ENCODE data around the gene SLC52A3.
"Not testable (repeated sequence)": the region's sequence is repeated elsewhere in the genome, so short reads cannot be mapped to it uniquely, and the experiment has no call there.

SLC52A3 gene

DNA sequence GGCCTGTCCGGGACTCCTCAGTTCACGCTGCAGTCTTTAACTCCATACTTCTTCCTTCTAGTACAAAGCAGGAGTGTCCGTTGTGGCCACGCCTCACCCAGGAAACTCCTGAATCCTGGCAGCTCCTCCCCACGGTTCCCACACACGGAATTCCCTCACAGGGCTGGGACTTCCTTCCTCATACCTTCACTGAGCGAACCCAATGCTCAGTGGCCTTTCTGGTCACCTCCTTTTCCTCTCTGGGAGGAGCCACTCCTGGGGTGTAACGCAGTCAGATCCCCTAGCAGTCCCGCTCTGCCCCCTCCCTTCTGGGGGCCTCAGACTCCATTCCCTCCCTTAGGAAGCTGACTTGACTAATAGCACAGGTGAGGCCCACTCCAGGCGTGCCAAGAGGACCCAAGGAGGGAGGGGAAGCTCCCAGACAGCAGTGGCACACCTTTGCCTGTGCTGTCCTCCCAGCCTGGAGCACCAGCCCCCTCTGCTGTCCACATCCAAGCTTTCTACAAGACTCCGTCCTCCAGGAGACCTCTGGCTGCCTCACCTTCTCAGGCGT, at the start of gene SLC52A3:
TSS of gene SLC52A3 (minus strand) at position 75 of the 553 bp plus-strand sequence. CDS start 2,726 bp downstream, outside the sequence.
- no peak for DNase-seq (ENCODE audit: low read depth in 2 of 2)

DNA sequence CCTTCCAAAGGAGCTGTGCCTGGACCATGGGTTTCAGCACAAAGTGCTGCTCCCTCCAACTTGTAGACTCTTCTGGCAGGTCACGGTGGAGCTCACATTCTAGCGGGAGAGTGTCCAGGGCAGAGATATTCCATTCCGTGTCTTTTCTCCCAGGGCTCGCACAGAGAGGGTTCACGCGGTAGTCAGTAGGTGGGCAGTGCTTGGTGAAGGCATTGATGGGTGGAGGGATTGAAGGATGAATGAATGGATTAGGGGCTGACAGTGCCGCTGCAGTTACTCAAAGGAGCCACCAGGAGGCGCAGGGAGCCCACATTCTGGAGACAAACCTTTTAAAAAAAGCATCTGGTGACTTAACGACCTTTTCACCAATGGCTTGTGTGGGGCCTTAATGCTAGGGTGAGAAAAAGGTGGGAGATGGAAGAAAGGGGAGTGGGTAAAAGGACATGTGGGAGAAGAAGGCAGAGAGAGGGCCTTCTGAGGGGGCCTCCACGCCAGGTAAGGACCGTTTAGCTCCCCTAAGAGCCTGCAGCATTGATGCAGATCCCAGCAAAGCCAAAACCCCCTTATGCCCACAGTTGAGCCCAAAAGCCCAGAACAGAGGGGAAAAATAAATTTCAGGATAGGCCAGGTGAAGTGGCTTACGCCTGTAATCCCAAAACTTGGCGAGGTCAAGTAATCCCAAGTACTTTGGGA, 47.8 kb upstream of the SLC52A3 start:
- peak in 1 of 2 donors; percentile 43 for DNase-seq (ENCODE audit: low read depth in 2 of 2)

DNA sequence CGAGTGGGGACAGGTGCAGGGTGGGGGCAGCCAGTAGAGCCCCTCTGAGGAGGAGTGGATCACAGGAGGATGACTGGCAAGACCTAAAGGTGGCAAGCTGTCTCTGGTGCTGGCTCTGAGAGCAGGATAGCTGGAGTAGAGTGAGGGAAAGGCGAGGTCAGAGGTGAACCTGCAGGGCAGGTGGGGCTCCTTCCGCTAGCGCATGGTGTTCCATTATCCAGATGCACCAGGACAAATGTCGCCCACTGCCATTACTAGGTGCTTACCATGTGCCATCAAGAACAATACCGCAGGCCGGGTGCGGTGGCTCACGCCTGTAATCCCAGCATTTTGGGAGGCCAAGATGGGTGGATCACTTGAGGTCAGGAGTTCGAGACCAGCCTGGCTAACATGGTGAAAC, 46.9 kb upstream of the SLC52A3 start:
- DNase-seq (ENCODE audit: low read depth in 2 of 2), result no peak

DNA sequence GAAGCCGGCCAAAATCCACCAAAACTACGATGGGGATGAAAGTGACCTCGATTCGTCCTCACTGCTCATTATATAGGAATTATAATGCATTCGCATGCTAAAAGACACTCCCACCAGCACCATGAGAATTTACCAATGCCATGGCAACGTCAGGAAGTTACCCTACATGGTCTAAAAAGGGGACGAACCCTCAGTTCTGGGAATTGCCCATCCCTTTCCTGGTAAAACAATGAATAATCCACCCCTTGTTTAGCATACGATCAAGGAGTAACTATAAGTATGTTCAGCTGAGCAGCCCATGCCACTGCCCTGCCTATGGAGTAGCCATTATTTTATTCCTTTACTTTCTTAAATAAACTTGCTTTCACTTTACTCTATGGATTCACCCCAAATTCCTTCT, 45.1 kb upstream of the SLC52A3 start:
- DNase-seq (ENCODE audit: low read depth in 2 of 2), result no peak

DNA sequence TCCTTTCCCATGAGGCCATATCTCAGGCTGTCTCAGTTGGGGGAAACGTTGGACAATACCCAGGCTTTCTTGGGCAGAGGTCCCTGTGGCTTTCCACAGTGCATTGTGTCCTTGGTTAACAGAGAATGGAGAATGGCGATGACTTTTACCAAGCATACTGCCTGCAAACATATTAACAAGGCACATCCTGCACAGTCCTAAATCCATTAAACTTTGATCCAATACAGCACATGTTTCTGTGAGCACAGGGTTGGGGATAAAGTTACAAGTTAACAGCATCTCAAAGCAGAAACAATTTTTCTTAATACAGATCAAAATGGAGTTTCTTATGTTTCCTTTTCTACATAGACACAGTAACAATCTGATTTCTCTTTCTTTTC, 44.1 kb upstream of the SLC52A3 start:
- not testable (repeated sequence) for DNase-seq (ENCODE audit: low read depth in 2 of 2)

DNA sequence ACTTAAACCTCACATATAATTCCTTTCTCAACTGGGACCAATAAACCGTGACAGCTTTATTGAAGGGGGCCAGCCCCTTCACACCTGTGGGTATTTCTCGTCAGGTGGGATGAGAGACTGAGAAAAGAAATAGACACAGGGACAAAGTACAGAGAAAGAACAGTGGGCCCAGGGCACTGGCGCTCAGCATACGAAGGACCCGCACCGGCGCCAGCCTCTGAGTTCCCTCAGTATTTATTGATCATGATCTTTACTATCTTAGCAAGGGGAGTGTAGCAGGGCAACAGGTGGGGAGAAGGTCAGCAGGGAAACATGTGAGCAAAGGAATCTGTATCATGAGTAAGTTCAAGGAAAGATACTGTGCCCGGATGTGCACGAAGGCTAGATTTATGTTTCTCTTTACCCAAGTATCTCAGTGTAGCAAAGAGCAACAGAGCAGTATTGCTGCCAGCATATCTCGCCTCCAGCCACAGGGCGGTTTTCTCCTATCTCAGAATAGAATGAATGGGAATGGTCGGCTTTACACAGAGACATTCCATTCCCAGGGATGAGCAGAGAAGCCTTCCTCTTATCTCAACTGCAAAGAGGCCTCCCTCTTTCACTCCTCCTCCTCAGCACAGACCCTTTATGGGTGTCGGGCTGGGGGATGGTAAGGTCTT, 43.6 kb upstream of the SLC52A3 start:
- not testable (repeated sequence) for DNase-seq (ENCODE audit: low read depth in 2 of 2)

DNA sequence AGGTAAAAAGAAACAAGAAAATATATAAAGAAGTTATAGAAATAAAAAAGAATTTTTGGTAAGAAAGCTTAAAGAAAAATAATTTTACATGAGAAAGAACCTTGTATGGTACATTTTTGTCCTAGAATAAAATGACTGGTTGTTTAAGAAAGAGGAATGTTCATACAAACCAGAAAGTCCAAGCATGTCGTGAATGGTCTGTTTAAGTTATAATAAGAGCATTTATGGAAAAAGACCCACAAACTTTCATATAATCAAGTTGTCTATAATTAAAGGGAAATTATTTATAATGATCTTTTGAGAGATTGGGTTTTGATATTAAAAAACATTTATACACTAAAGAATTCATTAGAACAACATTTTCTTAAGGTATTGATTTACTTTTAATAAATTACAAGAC, 37.4 kb upstream of the SLC52A3 start:
- no peak for DNase-seq (ENCODE audit: low read depth in 2 of 2)

DNA sequence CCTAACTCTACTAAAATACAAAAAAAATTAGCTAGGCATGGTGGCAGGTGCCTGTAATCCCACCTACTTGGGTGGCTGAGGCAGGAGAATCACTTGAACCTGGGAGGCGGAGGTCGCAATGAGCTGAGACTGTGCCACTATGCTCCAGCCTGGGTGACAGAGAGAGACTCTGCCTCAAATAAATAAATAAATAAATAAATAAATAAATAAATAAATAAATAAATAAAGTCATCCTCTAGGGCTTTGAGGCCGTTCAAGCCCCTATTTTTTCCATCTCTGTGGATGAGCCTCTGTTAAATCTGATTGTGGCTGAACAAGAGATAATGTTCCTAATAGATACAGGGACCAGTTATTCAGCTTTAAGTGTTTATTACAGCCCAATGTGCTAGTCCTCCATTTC, 33.4 kb upstream of the SLC52A3 start:
- DNase-seq (ENCODE audit: low read depth in 2 of 2), result no peak

DNA sequence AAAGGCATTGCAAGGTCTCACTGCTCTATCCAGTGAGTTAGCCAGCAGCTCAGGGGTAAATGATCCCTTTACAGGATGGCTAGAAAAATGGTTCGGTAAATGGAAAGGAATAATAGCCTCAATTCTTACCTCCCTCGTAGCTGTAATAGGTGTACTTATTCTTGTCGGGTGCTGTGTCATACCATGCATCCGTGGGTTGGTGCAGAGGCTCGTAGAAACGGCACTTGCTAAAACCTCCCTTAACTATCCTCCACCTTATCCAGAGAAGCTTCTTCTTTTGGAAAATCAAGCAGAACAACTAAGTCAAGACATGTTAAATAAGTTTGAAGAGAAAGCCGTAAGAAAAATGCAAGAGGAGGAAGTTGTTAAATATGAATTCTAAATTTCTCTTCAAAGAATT, 31.7 kb upstream of the SLC52A3 start:
- DNase-seq (ENCODE audit: low read depth in 2 of 2), result not testable (repeated sequence)

DNA sequence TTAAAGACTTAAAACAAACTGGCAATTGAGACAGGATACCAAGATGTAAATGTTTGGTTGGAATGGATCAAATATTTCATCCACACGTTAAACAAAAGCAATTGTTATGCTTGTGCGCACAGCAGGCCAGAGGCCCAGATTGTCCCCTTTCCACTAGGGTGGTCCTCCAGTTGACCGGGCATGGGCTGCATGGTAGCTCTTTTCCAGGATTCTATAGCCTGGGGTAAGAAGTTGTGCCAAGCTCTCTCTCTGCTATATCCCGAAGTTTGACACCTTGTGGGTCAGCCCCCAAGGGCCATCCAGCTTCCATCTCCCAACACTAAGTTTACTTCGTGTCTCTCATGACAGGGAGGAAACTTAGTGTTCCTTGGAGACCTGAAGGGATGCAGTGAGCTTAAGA, 30.4 kb upstream of the SLC52A3 start:
- not testable (repeated sequence) for DNase-seq (ENCODE audit: low read depth in 2 of 2)

DNA sequence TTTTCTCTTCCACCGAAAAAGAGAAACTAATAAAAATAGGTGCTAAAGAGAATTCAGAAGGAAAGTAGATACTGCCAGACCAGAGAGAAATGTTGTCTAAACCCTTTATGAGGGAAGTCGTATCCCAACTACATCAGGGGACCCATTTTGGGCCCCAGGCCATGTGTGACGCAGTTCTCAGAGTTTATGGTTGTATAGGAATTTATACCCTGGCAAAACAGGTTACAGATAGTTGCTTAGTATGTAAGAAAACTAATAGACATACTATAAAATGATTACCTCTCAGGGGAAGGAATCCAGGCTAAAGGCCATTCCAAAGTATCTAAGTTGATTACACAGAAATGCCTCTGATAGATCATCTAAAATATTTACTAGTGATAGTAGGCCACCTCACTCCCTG, 28.6 kb upstream of the SLC52A3 start:
- DNase-seq (ENCODE audit: low read depth in 2 of 2), result no peak

DNA sequence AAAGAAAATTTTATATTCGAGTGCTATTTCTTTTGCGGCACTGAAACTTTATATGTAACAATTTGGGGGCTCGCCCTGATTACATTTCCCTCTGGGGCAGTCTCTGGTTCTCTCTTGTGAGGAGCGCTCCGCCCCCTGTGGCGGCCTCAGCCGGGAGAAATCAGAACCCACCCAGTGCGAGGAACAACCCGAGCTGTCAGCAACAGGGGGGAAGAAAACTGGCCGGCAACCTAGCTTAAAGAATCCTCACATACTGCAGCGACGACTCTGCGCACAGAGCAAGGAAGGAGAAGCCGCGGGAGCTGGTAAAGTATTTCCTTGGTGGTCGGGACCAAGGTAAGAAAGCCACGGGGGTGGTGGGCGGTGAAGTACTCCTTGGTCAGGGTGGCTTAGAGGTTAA, 23.9 kb upstream of the SLC52A3 start:
- DNase-seq (ENCODE audit: low read depth in 2 of 2), result no peak

DNA sequence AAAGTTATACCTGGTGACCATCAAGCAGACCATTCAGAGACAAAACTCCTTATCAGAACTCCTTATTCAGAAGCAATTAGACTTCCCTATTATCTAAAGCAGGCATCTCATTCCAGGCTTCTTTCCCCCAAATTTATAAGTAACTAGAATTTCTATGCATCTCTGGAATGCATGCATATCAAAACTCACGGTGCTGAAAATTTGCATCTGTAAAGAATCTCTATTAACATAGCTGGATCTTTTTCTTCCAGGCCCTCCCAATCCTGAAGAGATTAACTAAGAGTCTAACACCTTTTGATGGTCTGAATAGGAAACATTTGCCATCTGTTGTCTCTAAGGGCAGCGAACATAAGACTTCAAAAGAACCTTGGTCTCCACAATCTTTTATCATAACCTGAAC, 22.8 kb upstream of the SLC52A3 start:
- DNase-seq (ENCODE audit: low read depth in 2 of 2), result no peak

DNA sequence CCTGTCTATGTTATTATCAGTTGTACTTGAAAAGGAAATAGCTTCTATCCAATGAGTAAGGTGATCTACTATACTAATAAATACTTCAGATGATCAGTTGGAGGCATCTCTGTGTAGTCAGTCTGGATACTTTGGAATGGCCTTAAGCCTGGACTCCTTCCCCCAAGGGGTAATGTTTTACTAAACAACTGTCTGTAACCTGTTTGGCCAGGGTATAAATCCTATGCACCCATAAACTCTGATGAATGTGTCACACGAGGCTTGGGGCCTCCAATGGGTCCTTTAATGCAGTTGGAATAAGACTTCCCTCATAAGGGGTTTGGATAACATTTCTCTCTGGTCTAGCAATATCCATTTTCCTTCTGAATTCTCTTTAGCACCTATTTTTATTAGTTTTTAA, 19.5 kb upstream of the SLC52A3 start:
- no peak for DNase-seq (ENCODE audit: low read depth in 2 of 2)

DNA sequence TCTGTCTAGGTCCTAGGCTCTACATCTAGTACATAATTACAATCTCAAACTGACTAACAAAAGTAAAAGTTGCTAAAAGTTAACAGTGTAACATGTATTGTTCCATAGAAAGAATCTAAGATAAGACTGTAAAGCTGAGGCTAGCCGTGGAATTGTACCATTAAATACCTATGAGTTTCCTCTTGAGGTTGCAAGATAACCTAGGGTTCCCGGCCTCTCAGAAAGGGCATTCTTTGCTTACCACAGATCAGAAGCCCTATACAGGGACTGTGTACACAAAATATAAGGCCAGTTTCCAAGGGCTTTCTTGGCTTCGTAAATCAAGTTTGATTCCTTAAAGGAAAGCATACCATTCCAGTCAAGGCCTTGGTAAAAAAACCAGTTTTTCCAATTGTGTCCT, 11.5 kb upstream of the SLC52A3 start:
- DNase-seq (ENCODE audit: low read depth in 2 of 2), result no peak

DNA sequence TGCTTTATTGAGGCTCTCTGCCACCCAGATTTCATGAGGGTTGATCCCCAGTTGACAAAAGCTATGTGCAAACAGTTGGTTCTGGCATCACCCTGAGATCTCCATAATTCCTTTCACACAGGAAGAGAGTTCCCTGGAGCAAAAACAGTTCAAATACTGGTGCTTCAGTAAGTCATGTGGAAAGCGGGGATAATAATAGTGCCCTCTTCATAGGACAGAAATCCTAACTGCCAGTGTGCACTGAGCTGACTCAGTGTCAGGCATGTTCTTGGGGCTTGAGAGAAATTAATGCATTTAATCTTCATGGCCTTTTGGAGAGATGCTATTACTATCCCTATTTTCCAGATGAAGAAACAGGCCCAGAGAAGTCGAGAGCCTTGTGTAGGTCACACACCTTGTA, 7.9 kb upstream of the SLC52A3 start:
- no peak for DNase-seq (ENCODE audit: low read depth in 2 of 2)

DNA sequence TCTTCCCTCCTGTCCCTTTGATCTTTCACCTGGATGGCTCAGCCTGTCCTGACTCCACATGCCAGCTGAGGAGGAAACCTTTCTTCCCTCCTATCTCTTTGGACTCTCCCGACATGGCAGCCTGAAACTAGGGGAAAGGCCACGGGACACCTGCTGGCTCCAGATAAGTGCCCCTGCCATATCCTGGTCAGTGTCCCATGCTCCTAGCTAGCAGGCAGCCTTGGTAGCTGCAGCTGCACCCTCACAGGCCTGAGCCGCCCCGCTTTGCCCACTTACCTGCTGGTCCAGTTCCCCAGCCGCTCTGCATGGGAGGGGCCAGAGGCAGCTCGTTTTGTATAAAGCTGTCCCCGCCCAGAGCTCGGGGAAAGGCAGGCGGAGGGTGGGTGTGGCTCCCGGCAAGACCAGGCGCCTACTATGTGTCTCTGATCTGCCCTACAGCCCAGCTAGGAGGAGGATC, 7.4 kb upstream of the SLC52A3 start:
- no peak for DNase-seq (ENCODE audit: low read depth in 2 of 2)

DNA sequence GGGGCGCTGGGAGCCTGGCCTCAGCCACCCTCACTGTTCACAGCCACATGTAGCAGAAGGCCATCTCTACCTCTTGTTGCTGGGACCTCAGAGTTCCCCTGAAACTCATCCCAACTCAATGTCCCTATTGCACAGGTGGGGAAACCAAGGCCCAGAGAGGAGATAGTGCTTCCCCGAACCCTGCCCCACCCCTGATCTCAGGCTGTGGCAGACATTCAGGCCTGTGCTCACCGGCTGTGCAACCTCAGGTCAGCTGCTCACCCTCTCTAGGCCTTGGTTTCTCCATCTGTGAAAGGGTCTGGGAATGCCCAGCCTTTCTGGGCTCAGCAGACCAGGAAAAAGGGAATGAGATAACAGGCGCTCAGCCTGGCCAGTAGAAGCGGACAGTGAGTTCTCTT, 6.4 kb upstream of the SLC52A3 start:
- no peak for DNase-seq (ENCODE audit: low read depth in 2 of 2)

DNA sequence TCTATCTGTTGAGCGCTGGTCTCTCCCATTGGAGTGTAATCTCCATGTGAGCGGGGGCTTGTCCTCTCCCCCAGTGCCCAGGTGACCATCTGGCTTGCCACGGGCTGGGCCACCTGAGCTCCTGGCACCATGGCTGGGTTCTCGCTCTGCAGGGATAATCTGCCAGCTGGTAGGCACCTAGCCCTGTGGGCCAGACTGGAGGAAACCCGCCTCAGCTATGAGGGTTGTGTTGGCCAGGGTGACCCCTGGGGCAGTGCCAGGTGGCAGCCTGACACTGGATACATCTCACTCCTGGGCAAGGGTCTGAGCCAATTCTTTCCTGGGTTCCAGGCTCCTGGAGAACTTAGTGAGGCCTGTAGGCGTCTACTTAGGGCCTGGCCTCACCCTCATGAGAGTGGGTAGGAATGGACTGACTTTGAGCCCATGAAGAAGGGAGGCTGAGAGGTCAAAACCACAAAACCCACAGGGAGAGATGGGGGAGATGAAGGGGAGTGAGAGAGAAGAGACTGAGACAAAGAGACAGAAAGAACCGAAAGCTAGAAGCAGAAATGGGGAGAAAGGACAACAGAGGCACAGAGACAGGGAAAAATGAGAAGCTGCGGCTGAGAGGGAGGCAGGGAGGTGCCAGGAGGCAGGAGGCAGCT, 5.8 kb upstream of the SLC52A3 start:
- no peak for DNase-seq (ENCODE audit: low read depth in 2 of 2)

DNA sequence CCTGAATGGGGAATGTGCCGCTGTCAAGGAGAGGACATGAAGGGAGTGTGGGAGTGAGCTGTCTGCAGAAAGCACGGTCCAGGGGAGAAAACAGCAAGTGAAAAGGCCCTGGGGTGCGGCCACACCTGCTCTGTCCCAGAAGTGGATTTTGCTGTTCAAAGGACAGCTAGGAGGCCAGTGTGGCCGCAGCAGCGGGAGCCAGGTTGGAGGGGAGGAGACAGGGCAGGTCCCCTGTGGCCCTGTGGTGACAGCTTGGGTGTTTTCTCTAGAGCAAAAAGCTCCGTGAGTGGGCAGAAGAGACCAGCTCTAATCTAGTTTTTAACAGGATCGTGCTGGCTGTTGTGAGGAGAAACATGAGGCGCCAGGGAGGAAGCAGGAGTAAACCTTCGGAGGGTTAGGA, 4.5 kb upstream of the SLC52A3 start:
- no peak for DNase-seq (ENCODE audit: low read depth in 2 of 2)

DNA sequence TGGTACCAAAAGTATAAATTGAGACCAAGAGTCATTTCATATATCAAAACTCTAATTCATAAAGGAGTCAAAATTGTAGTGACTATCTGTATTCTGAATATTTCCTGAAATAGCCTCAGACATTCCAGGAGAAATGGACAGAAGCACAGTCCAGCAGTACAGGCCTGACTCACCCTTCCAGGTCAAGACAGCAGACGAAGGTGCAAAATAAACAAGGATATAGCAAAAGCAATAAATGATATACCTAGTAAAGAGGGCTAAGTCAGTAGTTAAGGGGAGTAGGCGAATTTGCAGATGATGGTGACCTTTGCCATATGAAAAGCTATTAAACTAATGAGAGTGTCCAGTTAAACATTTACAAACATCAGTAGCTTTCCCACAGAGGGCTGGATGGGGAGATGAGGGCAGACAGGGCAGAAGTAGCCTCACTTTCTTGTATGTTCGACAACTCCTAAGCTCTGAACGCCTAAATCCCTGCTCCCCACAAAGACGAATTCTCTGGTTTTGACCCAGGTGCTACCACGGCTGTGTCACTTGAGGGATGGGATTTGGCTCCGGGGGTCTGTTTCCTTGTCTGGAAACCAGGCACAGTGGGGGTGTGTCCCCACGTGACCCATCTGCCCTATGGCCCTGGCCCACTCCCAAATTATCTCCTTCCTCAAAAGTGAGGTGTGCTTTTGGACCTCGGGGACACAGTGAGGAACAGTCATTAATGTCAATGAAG, 3.6 kb upstream of the SLC52A3 start:
- DNase-seq (ENCODE audit: low read depth in 2 of 2), result no peak

DNA sequence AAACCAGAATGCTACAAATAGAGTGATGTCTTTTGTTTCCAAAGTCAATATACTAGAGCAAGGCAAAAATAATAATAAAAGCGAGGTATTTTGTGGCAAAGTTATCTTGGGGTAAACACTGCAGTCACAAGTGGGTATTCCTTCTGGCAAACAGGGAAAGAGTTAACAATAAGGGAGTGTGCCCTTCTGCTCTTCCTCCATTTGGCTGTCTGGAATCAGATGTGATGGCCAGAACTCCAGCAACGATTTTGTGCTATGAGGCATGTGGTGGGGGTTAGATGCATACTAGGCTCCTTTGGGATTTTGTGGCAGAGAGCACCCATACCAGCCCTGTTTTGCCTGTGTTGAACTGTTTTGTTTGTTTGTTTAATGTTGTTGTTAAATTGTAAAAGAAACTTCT, 2.4 kb upstream of the SLC52A3 start:
- DNase-seq (ENCODE audit: low read depth in 2 of 2), result no peak

Measured in stimulated activated CD4-positive, alpha-beta T cell treated with anti-CD3 and anti-CD28 coated beads, Interleukin-15, amount 100 ng/mL, for 48 hours (primary cell).